ENCODE results near the gene MAFG. TPM values are rescaled to one million over a fixed set of nuclear protein-coding genes. Genes with fewer than 3 reads are reported as not detected.

The MAFG gene
- total and polyA plus RNA-seq, 2 of the 13 experiments (the other 11 are each of a cell fraction or from before 2014, with no cell fraction given) = 14.5 to 20.0 TPM

- TF ChIP-seq PBX2 (CRISPR knock-in tag; IDR thresholded peaks at IDR 0.05) = no peak
- no peak; the same call in 1 of the 2 replicates for TF ChIP-seq HBP1 (CRISPR knock-in tag; IDR thresholded peaks at IDR 0.05; ENCODE audit: low read depth)
- peak; percentile 93 for TF ChIP-seq ZNF776 (CRISPR knock-in tag; IDR thresholded peaks at IDR 0.05)
- TF ChIP-seq RARG (CRISPR knock-in tag; IDR thresholded peaks at IDR 0.05; ENCODE audit: low read depth) = no peak
- no peak for TF ChIP-seq CENPT (CRISPR knock-in tag; IDR thresholded peaks at IDR 0.05; ENCODE audit: low read depth)
- no peak; the same call in none of the 2 replicates for TF ChIP-seq RXRA (CRISPR knock-in tag; IDR thresholded peaks at IDR 0.05)
- peak; percentile 94 for TF ChIP-seq ZNF800 (CRISPR knock-in tag; IDR thresholded peaks at IDR 0.05)
- no peak; the same call in 1 of the 2 replicates for TF ChIP-seq RXRB (CRISPR knock-in tag; IDR thresholded peaks at IDR 0.05; ENCODE audit: borderline replicate concordance)
- peak; percentile 89; the same call in 1 of the 2 replicates for TF ChIP-seq ZNF276 (CRISPR knock-in tag; IDR thresholded peaks at IDR 0.05; ENCODE audit: low read depth)
- no peak for TF ChIP-seq NFYC (CRISPR knock-in tag; IDR thresholded peaks at IDR 0.05)
- peak; percentile 12; the same call in 1 of the 2 replicates for TF ChIP-seq ETV5 (CRISPR knock-in tag; IDR thresholded peaks at IDR 0.05; ENCODE audit: borderline replicate concordance)
- no peak for TF ChIP-seq SP1 (IDR thresholded peaks at IDR 0.05)
- peak; percentile 51 for TF ChIP-seq SP1 (CRISPR knock-in tag; IDR thresholded peaks at IDR 0.05)
- TF ChIP-seq TCF12 (IDR thresholded peaks at IDR 0.05) = no peak
- peak; percentile 80; the same call in 1 of the 2 replicates for TF ChIP-seq TCF12 (CRISPR knock-in tag; IDR thresholded peaks at IDR 0.05)
- peak; percentile 77; the same call in 1 of the 2 replicates for TF ChIP-seq NFKB2 (CRISPR knock-in tag; IDR thresholded peaks at IDR 0.05; ENCODE audit: borderline replicate concordance)
- 0 out of 2 replicates have a peak, but pooled peaks have one; percentile 37 for TF ChIP-seq MIER3 (CRISPR knock-in tag; IDR thresholded peaks at IDR 0.05; ENCODE audit: borderline replicate concordance)
- TF ChIP-seq ATF7-NPFF (CRISPR knock-in tag; IDR thresholded peaks at IDR 0.05; ENCODE audit: low read depth) = peak; percentile 88; the same call in 1 of the 2 replicates
- TF ChIP-seq CERS6 (CRISPR knock-in tag; IDR thresholded peaks at IDR 0.05) = no peak; the same call in 1 of the 2 replicates
- no peak; the same call in 1 of the 2 replicates for TF ChIP-seq ZNF746 (CRISPR knock-in tag; IDR thresholded peaks at IDR 0.05)
- no peak for TF ChIP-seq NFIC (IDR thresholded peaks at IDR 0.05; ENCODE audit: low read length)
- no peak for TF ChIP-seq PLRG1 (conservative IDR thresholded peaks at IDR 0.05)
Measured at GRCh38 chr17:81927653-81928543, at the start of gene MAFG (continued).

All from HepG2 (cell line).